Measurements from ENCODE around the gene C19orf47. TPM values are rescaled to one million over a fixed set of nuclear protein-coding genes. Genes with fewer than 3 reads are reported as not detected.

Gene C19orf47
- total RNA-seq, 4 donors from 2014 or later, result 10.0 to 14.1 (median 11.7) TPM

DNA sequence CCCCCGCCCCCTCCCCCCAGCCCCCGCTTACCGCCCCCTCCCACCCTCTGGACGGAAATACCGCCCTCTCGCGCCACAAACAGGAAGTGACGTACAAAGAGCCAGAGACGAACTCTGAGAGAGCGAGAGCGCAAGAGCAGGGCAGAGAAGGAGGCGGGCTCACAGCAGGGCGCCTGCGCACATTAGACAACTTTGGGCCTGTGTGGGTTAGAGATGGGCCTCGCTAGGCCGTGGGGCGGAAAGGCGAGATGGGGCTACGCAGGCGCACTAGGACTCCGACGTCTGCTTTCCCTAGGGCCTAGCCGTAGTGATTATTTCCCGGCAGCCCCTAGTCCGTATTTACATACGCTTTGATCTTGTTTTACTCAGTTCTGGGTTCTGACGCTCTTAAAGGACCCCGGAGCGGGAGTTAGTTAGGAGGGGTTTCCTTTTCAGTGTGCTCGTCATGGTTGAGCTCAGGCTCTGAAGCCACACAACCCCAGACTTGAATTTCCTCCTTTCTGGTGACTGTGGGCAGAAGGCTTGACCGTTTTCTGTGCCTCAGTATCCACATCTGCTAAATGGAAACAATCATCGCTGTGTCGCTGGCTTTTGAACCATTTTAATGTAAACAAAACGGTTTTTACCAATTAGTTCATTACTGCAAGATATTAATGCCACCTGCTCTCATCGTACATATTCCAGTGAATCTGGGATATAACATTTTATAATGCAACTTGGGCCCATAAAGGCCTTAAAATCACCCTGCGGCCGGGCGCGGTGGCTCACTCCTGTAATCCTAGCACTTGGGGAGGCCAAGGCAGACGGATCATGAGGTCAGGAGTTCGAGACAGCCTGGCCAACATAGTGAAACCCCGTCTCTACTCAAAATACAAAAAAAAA lies 62.6 kb downstream of the C19orf47 start:
- DNase-seq, result peak; percentile 91
- peak in 3 of 4 donors; percentile 35 to 79 (median 45) for TF ChIP-seq POLR2A (IDR thresholded peaks at IDR 0.05)
- TF ChIP-seq, protein P1, sequence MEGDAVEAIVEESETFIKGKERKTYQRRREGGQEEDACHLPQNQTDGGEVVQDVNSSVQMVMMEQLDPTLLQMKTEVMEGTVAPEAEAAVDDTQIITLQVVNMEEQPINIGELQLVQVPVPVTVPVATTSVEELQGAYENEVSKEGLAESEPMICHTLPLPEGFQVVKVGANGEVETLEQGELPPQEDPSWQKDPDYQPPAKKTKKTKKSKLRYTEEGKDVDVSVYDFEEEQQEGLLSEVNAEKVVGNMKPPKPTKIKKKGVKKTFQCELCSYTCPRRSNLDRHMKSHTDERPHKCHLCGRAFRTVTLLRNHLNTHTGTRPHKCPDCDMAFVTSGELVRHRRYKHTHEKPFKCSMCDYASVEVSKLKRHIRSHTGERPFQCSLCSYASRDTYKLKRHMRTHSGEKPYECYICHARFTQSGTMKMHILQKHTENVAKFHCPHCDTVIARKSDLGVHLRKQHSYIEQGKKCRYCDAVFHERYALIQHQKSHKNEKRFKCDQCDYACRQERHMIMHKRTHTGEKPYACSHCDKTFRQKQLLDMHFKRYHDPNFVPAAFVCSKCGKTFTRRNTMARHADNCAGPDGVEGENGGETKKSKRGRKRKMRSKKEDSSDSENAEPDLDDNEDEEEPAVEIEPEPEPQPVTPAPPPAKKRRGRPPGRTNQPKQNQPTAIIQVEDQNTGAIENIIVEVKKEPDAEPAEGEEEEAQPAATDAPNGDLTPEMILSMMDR (IDR thresholded peaks at IDR 0.05), result peak in 1 of 6 experiments; percentile 29
- Histone ChIP-seq H3K9me3 (no peaks in the 10 kb centered on the region), H3K4me3 (peak overlapping the region; percentile 66 to 100 (median 82)), H3K4me1 (peaks cover 25 to 54% (median 38%) of the 10 kb centered on the region in 3 donors), H3K27me3 (no peaks in the 10 kb centered on the region), H3K27ac (peak overlapping the region; percentile 86 to 99 (median 92)), H3K36me3 (peaks cover 0 to 12% (median 0%) of the 10 kb centered on the region in 3 donors)
- 20 to 31% methylated on average over 8 to 16 of the region's 42 CpGs for WGBS, 2 donors
- intact Hi-C loops (cut with DNase I), result no loop called here

DNA sequence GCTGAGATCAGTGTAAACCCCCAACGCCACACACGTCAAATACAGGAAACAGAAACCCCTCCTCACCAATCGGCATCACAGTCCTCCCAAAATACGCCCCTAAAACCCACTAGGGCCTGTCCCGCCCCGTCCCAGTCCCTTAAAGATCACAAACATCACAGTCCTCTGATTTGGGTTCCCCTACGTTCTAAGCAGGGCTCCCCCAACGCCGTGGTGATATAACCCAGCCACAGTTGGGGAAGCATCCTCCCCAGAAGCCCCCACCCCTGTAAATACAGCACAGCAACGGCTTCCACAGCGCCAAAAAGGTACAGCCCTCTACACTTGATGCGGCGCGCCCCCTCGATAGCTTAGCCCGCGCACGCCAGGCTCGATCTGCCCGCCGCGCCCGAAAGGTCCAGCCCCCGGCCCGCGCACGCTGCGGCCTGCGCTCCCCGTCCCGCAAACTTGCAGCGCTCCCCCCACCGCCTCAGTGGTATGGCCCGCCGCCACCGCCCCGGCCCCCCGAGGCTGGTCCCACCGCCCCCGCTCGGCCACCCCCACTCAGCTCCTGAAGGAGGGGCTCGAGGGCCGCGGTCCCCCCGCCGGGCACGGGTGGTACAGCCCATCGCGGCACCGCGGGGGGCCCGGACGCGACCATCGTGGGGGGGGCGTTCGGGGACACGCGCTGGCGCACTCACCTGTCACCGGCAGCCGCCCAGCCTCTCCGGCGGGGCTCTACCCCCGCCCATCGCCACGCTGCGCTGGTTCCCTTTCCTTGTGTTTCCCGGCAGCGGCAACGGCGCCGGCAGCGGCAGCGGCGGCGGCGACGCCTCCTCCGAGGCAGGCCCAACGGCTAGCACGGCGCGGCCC lies 63.5 kb downstream of the C19orf47 start, which contains the start of gene AKT2:
Gene AKT2 (minus strand): TSS at position 845 of the 852 bp plus-strand sequence. CDS start 20,078 bp downstream, outside the sequence.
- TF ChIP-seq, protein P1 (IDR thresholded peaks at IDR 0.05), result no peak
- TF ChIP-seq POLR2A (IDR thresholded peaks at IDR 0.05), result peak in 1 of 4 donors; percentile 12
- Histone ChIP-seq H3K9me3 (no peaks in the 10 kb centered on the region), H3K4me3 (peak within 1 kb of the TSS; percentile 66 to 100 (median 82)), H3K36me3 (peaks cover 0 to 12% (median 0%) of the 10 kb centered on the region in 3 donors), H3K27me3 (no peaks in the 10 kb centered on the region), H3K27ac (peak within 1 kb of the TSS; percentile 86 to 99 (median 92)), H3K4me1 (peaks cover 34 to 63% (median 46%) of the 10 kb centered on the region in 3 donors)
- WGBS, 2 donors, result 0% methylated on average over 6 to 7 of the region's 84 CpGs
- no peak for DNase-seq
- intact Hi-C loops (cut with DNase I), result no loop called here

DNA sequence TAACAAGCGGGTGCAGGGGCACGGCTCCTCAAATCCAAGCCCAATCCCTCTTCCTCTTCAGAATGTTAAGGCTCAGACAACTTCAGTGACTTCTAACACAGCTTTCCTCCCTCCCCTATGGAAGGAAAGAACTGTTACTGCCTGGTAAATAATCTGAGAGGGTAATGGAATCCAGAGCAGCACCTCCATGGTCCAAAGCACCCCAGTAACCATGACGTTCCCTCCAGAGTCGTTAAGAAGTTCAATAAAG lies 64.0 kb downstream of the C19orf47 start:
- Histone ChIP-seq H3K9me3 (no peaks in the 10 kb centered on the region), H3K27me3 (no peaks in the 10 kb centered on the region), H3K27ac (peak overlapping the region; percentile 86 to 99 (median 92)), H3K36me3 (peaks cover 0 to 12% (median 0%) of the 10 kb centered on the region in 3 donors), H3K4me3 (peak overlapping the region; percentile 66 to 100 (median 82)), H3K4me1 (peaks cover 37 to 68% (median 52%) of the 10 kb centered on the region in 3 donors)
- intact Hi-C loops (cut with DNase I), result no loop called here
- TF ChIP-seq, protein P1 (IDR thresholded peaks at IDR 0.05), result no peak
- TF ChIP-seq POLR2A (IDR thresholded peaks at IDR 0.05), result no peak
- WGBS, 2 donors, result 0% methylated on average over 3 to 4 of the region's 4 CpGs
- DNase-seq, result no peak

DNA sequence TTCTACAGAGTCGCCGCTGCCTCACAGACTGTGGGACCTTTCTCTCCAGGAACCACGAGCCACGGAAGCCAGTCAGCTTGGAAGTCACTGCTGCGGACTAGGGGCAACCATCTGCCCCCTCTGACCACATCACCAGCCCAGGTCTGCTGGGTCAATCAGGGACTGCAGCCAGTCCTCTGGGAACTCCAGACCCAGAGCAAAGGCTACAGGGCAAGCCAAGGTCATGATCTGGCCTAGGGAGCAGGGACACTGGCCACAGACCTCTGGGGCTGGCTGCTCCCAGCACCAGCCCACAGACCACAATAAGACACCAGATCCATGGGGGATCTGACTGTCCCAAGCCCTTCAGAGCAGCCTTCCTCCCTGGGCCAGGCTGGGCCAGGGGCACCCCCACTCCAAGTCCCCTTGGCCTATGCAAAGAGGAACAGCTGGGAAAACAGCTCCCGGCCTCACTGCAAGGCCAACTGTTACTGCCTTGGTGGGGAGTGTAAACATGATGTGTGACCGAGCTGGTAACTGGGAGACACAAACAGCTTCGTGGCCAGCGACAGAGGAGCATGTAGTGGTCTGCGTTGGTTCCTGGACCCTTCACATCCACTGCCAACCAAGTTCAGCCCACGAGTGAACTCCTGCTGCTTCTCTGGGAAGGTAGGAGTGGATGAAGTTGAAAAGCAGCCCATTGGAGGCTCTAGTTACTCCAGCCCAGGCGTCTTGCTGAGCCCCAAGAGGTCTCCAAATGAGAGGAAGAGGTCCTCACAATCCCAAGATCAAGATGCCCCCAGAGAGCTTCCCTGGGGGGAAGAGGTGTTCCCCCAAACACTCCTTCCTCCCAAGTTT lies 64.6 kb downstream of the C19orf47 start:
- peak overlapping the region; percentile 86 to 99 (median 92) for H3K27ac ChIP-seq
- intact Hi-C loops (cut with DNase I), result no loop called here
- H3K9me3 ChIP-seq, result no peaks in the 10 kb centered on the region
- H3K4me3 ChIP-seq, result peak overlapping the region; percentile 66 to 100 (median 82)
- whole genome bisulfite sequencing, 2 donors, result 38 to 49% methylated on average over 7 to 8 of the region's 12 CpGs
- H3K36me3 ChIP-seq, result peaks cover 0 to 12% (median 0%) of the 10 kb centered on the region in 3 donors
- no peaks in the 10 kb centered on the region for H3K27me3 ChIP-seq
- no peak for DNase-seq
- no peak for TF ChIP-seq POLR2A (IDR thresholded peaks at IDR 0.05)
- TF ChIP-seq, protein P1 (IDR thresholded peaks at IDR 0.05), result no peak
- peaks cover 37 to 74% (median 57%) of the 10 kb centered on the region in 3 donors for H3K4me1 ChIP-seq

Data from esophagus squamous epithelium (tissue), 5 donors.